Panc1 (cell line): ENCODE measurements around the gene PTGIS.

ENCODE experiments used
- CTCF ChIP-seq: fragments of 450-650 bp; IDR thresholded peaks from 2 replicates; pipeline ENCODE4 v1.5.1; 2017; ENCODE audit warnings: mild to moderate bottlenecking
- POLR2AphosphoS5 ChIP-seq: IDR thresholded peaks from 2 replicates; pipeline ENCODE4 v1.6.1; 2012; ENCODE audit warnings: mild to moderate bottlenecking, low read depth, low read length, moderate library complexity
- REST ChIP-seq, 2 experiments: IDR thresholded peaks; 2 replicates each; pipeline ENCODE4 v1.6.1; 2011 to 2012; ENCODE audit warnings: low read depth in 2 of 2, control low read depth in 1 of 2, low read length in 1 of 2, mild to moderate bottlenecking in 1 of 2, moderate library complexity in 1 of 2; ENCODE audit not compliant: insufficient read depth in 1 of 2

- TF ChIP-seq CTCF: no peak
- TF ChIP-seq POLR2AphosphoS5: no peak
- no peak for TF ChIP-seq REST (IDR thresholded peaks at IDR 0.05; ENCODE audit: insufficient read depth in 1 of 2, low read depth in 2 of 2, low read length in 1 of 2)
Observed at GRCh38 chr20:49584418-49585382, 16.8 kb upstream of the PTGIS start.
